ENCODE results near the gene PAPPA2. TPM values are rescaled to one million over a fixed set of nuclear protein-coding genes. Genes with fewer than 3 reads are reported as not detected.

PAPPA2 gene
- total and polyA plus RNA-seq, 12 donors, result 0.06 to 1.3 (median 0.29) TPM

DNA sequence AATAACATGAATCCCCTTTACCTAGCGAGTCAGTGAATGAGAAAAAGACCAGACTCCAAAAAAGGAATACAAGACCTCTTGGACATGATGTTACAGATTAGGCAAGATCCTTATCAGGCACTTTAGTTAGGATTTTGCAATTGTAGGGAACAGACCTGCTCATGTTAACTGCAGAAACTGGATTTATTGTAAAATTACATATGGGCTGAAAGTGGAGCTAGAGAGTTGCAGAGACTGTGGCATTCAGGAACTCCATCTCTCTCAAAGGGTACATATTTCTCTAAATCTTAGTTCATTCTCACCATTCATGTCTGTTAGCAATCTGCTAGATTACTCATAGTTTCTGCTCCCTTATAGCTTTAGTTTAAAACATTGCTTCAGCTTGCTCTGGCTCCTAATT, 142.2 kb downstream of the PAPPA2 start:
- intact Hi-C loops (cut with DNase I), result no loop called here
- H3K9me3 ChIP-seq, result peaks cover 0 to 5% (median 0%) of the 10 kb centered on the region in 11 donors
- 77 to 83% methylated on average over 1 of the region's 1 CpG for WGBS, 2 donors
- TF ChIP-seq, protein P1, sequence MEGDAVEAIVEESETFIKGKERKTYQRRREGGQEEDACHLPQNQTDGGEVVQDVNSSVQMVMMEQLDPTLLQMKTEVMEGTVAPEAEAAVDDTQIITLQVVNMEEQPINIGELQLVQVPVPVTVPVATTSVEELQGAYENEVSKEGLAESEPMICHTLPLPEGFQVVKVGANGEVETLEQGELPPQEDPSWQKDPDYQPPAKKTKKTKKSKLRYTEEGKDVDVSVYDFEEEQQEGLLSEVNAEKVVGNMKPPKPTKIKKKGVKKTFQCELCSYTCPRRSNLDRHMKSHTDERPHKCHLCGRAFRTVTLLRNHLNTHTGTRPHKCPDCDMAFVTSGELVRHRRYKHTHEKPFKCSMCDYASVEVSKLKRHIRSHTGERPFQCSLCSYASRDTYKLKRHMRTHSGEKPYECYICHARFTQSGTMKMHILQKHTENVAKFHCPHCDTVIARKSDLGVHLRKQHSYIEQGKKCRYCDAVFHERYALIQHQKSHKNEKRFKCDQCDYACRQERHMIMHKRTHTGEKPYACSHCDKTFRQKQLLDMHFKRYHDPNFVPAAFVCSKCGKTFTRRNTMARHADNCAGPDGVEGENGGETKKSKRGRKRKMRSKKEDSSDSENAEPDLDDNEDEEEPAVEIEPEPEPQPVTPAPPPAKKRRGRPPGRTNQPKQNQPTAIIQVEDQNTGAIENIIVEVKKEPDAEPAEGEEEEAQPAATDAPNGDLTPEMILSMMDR (IDR thresholded peaks at IDR 0.05), result no peak
- H3K27me3 ChIP-seq, result no peaks in the 10 kb centered on the region
- DNase-seq, result no peak
- no peak overlapping the region for H3K4me3 ChIP-seq
- no peak for ATAC-seq
- peaks cover 0 to 9% (median 0%) of the 10 kb centered on the region in 9 donors for H3K4me1 ChIP-seq
- no peak overlapping the region for H3K27ac ChIP-seq
- no peaks in the 10 kb centered on the region for H3K36me3 ChIP-seq

DNA sequence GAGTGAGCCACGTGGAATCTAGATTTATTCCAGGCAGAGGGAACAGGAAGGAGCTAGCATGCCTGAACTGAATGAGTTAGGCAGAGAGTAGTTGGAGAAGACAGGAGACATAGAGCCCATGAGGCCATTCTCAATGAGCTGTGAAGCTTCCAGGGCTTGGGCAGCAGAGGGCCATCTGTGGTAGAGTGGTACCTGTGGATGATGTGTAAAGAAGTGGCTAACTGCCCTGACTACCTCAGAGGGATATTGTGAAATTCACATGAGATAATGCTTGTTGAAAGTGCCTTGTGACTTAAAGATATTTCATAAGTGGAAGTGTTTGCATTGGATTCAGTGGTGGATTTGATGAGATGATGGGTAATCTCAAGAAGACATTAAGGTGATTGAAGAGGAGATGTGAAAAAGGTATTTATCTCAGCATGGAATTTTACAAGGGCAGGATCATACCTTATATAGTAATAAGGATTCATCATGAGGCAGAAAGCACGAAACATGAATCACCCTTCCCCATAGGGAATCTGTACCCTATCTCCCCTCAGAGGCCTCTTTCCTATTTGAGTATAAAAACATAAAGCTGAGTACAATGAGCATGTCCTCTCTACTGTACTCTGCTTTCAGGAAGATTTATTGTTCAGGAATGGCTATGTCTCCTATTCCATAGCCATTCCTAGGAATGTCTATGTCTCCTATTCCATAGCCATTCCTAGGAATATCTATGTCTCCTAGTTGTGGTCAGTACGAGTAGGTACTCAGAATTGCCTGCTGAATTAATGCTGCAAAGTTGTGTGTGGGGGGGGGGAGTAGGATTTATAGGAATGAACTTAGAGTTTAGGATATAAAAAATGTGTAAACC, 146.8 kb downstream of the PAPPA2 start:
- no peaks in the 10 kb centered on the region for H3K27me3 ChIP-seq
- no peak overlapping the region for H3K4me3 ChIP-seq
- WGBS, 2 donors, result 61 to 74% methylated on average over 3 of the region's 3 CpGs
- no peaks in the 10 kb centered on the region for H3K4me1 ChIP-seq
- TF ChIP-seq, protein P1 (IDR thresholded peaks at IDR 0.05), result no peak
- H3K36me3 ChIP-seq, result no peaks in the 10 kb centered on the region
- H3K9me3 ChIP-seq, result no peaks in the 10 kb centered on the region
- intact Hi-C loops (cut with DNase I), result no loop called here
- DNase-seq (no peak), ATAC-seq (no peak)
- no peak overlapping the region for H3K27ac ChIP-seq

DNA sequence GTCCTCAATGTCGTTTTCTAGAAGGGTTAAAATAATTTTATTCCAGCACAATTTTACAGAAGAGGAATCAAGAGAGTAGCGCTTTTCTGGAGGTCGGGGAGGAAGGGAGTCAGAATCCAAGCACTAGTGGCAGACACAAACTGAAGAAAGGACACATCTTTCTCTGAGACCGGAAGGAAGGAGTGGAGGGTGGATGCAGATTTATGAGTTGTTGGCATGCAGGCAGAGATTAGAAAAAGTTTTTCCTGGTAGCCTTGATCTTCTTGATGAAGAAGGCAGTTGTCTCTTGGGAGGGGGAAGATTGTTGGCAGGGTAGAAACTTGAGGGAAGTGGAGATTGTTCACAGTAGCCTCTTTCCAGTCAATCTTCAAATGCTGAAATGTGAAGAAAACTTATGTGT, 149.8 kb downstream of the PAPPA2 start:
- DNase-seq (no peak), ATAC-seq (no peak)
- TF ChIP-seq, protein P1 (IDR thresholded peaks at IDR 0.05), result no peak
- WGBS, 2 donors, result 45 to 74% methylated on average over 4 of the region's 4 CpGs
- Histone ChIP-seq H3K27me3 (no peaks in the 10 kb centered on the region), H3K27ac (no peak overlapping the region), H3K9me3 (no peaks in the 10 kb centered on the region), H3K4me1 (no peaks in the 10 kb centered on the region), H3K4me3 (no peak overlapping the region), H3K36me3 (no peaks in the 10 kb centered on the region)
- intact Hi-C loops (cut with DNase I), result no loop called here

DNA sequence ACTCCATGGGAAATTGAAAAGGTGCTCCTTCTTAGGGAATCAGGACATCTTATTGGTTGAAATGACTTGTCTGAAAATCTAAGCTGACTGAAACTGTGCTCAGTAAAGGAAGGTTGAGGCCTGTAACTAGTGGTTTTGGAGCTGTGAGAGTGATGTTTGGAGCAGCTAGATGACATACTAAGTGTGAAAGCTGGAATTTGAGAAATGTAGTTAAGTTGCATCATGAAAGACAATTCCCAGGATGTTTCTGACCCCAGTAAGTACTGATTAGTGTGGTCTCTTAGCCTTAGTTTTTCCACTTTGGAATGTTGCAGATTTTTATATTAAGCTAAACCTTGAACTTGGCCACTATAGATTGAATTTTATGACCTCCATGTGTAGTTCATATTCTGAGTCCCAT, 154.9 kb downstream of the PAPPA2 start:
- TF ChIP-seq, protein P1 (IDR thresholded peaks at IDR 0.05), result no peak
- Histone ChIP-seq H3K36me3 (no peaks in the 10 kb centered on the region), H3K27me3 (no peaks in the 10 kb centered on the region), H3K4me1 (no peaks in the 10 kb centered on the region), H3K9me3 (peaks cover 0 to 12% (median 0%) of the 10 kb centered on the region in 11 donors), H3K27ac (no peak overlapping the region), H3K4me3 (no peak overlapping the region)
- ATAC-seq, result no peak
- intact Hi-C loops (cut with DNase I), result no loop called here
- no peak for DNase-seq
